ENCODE data around the gene CGNL1. TPM values are rescaled to one million over a fixed set of nuclear protein-coding genes. Genes with fewer than 3 reads are reported as not detected.

CGNL1 gene
- total and polyA plus RNA-seq, 4 donors, result 14.5 to 30.9 (median 19.1) TPM

GRCh38 chr15:57568299-57568698 lies 192.0 kb downstream of the CGNL1 start:
- no peaks in the 10 kb centered on the region for H3K36me3 ChIP-seq (ENCODE audit: control insufficient read depth, insufficient read depth, low read length)
- H3K9me3 ChIP-seq (ENCODE audit: control insufficient read depth, insufficient read depth, low read length), result no peaks in the 10 kb centered on the region
- peak in 1 of 6 donors; percentile 35 for DNase-seq (ENCODE audit: low read depth in 4 of 6, low spot score in 6 of 6)
- no peak overlapping the region for H3K27ac ChIP-seq (ENCODE audit: low read depth, low read length)
- WGBS (ENCODE audit: insufficient coverage), result 71% methylated on average over 1 of the region's 2 CpGs
- H3K4me1 ChIP-seq (ENCODE audit: control insufficient read depth, insufficient read depth, low read length), result no peaks in the 10 kb centered on the region
- H3K27me3 ChIP-seq (ENCODE audit: control insufficient read depth, insufficient read depth, low read length), result no peaks in the 10 kb centered on the region
- H3K4me3 ChIP-seq (ENCODE audit: low read depth, low read length), result no peak overlapping the region

GRCh38 chr15:57570340-57570739 lies 194.0 kb downstream of the CGNL1 start:
- 88% methylated on average over 1 of the region's 2 CpGs for WGBS (ENCODE audit: insufficient coverage)
- DNase-seq (ENCODE audit: low read depth in 4 of 6, low spot score in 6 of 6), result no peak
- Histone ChIP-seq H3K4me3 (ENCODE audit: low read depth, low read length) (no peak overlapping the region), H3K36me3 (ENCODE audit: control insufficient read depth, insufficient read depth, low read length) (no peaks in the 10 kb centered on the region), H3K27ac (ENCODE audit: low read depth, low read length) (no peak overlapping the region), H3K27me3 (ENCODE audit: control insufficient read depth, insufficient read depth, low read length) (no peaks in the 10 kb centered on the region), H3K9me3 (ENCODE audit: control insufficient read depth, insufficient read depth, low read length) (no peaks in the 10 kb centered on the region), H3K4me1 (ENCODE audit: control insufficient read depth, insufficient read depth, low read length) (no peaks in the 10 kb centered on the region)

DNA sequence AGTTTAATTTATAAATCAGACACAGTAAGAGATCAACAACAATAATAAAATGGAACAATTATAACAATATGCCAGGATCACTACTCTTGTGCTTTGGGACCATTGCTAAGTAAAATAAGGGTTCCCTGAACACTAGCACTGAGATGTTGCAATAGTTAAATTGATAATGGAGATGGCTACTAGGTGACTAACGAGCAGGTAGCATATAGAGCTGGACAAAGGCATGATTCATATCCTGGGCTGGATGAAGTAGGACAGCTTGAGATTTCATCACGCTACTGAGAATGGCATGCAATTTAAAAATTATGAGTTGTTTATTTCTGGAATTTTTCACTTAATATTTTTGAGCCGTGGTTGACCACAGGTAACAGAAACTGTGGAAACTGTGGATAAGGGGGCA lies 194.7 kb downstream of the CGNL1 start:
- H3K36me3 ChIP-seq (ENCODE audit: control insufficient read depth, insufficient read depth, low read length), result no peaks in the 10 kb centered on the region
- no peak for DNase-seq (ENCODE audit: low read depth in 4 of 6, low spot score in 6 of 6)
- no peaks in the 10 kb centered on the region for H3K27me3 ChIP-seq (ENCODE audit: control insufficient read depth, insufficient read depth, low read length)
- no peaks in the 10 kb centered on the region for H3K9me3 ChIP-seq (ENCODE audit: control insufficient read depth, insufficient read depth, low read length)
- 58% methylated on average over 2 of the region's 3 CpGs for WGBS (ENCODE audit: insufficient coverage)
- no peaks in the 10 kb centered on the region for H3K4me1 ChIP-seq (ENCODE audit: control insufficient read depth, insufficient read depth, low read length)
- H3K4me3 ChIP-seq (ENCODE audit: low read depth, low read length), result no peak overlapping the region
- no peak overlapping the region for H3K27ac ChIP-seq (ENCODE audit: low read depth, low read length)

- Histone ChIP-seq H3K4me1 (ENCODE audit: control insufficient read depth, insufficient read depth, low read length) (no peaks in the 10 kb centered on the region), H3K27ac (ENCODE audit: low read depth, low read length) (no peak overlapping the region), H3K36me3 (ENCODE audit: control insufficient read depth, insufficient read depth, low read length) (no peaks in the 10 kb centered on the region), H3K9me3 (ENCODE audit: control insufficient read depth, insufficient read depth, low read length) (no peaks in the 10 kb centered on the region), H3K4me3 (ENCODE audit: low read depth, low read length) (no peak overlapping the region), H3K27me3 (ENCODE audit: control insufficient read depth, insufficient read depth, low read length) (no peaks in the 10 kb centered on the region)
- WGBS (ENCODE audit: insufficient coverage), result 95% methylated on average over 2 of the region's 7 CpGs
- DNase-seq (ENCODE audit: low read depth in 4 of 6, low spot score in 6 of 6), result no peak
Observed at GRCh38 chr15:57571725-57572124, 195.4 kb downstream of the CGNL1 start.

DNA sequence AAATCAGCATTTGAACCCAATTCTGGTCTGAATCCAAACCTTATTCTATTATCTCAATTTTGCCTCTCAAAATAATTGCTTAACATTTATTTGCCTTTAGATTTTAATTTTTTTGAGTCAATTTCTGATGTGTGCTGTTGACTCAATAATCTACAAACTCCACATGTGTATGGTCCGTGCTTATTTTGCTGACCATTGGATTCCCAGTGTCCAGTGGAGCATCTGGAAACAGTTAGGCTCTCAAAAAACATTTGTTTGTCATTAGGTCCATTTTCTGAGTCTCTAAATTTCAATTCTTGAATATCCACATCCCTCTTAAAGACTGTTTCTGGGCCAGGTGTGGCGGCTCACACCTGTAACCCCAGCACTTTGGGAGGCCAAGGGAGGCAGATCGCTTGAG lies 196.2 kb downstream of the CGNL1 start:
- 90% methylated on average over 2 of the region's 3 CpGs for WGBS (ENCODE audit: insufficient coverage)
- DNase-seq (ENCODE audit: low read depth in 4 of 6, low spot score in 6 of 6), result no peak

DNA sequence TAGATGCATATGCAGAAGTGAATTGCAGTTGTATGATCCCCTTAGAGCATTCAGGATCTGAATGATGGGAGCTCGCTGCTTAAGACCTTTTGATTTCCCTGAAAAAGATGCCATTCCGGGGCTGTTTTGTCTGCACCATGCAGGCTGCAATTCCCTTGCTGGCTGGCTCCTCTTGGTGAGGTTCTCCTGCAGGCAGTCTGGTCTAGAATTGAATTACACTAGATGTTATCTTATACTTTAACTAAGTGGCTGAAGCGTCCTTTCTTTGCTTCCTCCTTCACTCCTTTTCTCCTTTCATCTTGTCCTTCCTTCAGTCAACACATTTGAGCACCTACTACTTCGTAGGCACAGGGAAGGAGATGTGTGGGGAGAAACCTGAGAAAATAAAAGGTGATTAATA lies 196.8 kb downstream of the CGNL1 start:
- H3K4me1 ChIP-seq (ENCODE audit: control insufficient read depth, insufficient read depth, low read length), result no peaks in the 10 kb centered on the region
- no peaks in the 10 kb centered on the region for H3K36me3 ChIP-seq (ENCODE audit: control insufficient read depth, insufficient read depth, low read length)
- no peak overlapping the region for H3K27ac ChIP-seq (ENCODE audit: low read depth, low read length)
- no peaks in the 10 kb centered on the region for H3K27me3 ChIP-seq (ENCODE audit: control insufficient read depth, insufficient read depth, low read length)
- DNase-seq (ENCODE audit: low read depth in 4 of 6, low spot score in 6 of 6), result no peak
- WGBS (ENCODE audit: insufficient coverage), result 89% methylated on average over 2 of the region's 4 CpGs
- H3K9me3 ChIP-seq (ENCODE audit: control insufficient read depth, insufficient read depth, low read length), result no peaks in the 10 kb centered on the region
- H3K4me3 ChIP-seq (ENCODE audit: low read depth, low read length), result no peak overlapping the region

More for the DNA sequence above, 196.2 kb downstream of the CGNL1 start:
- Histone ChIP-seq H3K27me3 (ENCODE audit: control insufficient read depth, insufficient read depth, low read length) (no peaks in the 10 kb centered on the region), H3K9me3 (ENCODE audit: control insufficient read depth, insufficient read depth, low read length) (no peaks in the 10 kb centered on the region), H3K36me3 (ENCODE audit: control insufficient read depth, insufficient read depth, low read length) (no peaks in the 10 kb centered on the region), H3K4me1 (ENCODE audit: control insufficient read depth, insufficient read depth, low read length) (no peaks in the 10 kb centered on the region), H3K4me3 (ENCODE audit: low read depth, low read length) (no peak overlapping the region), H3K27ac (ENCODE audit: low read depth, low read length) (no peak overlapping the region)

GRCh38 chr15:57575363-57575762 lies 199.1 kb downstream of the CGNL1 start:
- H3K9me3 ChIP-seq (ENCODE audit: control insufficient read depth, insufficient read depth, low read length), result no peaks in the 10 kb centered on the region
- no peaks in the 10 kb centered on the region for H3K36me3 ChIP-seq (ENCODE audit: control insufficient read depth, insufficient read depth, low read length)
- peak in 1 of 6 donors; percentile 70 for DNase-seq (ENCODE audit: low read depth in 4 of 6, low spot score in 6 of 6)
- no peaks in the 10 kb centered on the region for H3K27me3 ChIP-seq (ENCODE audit: control insufficient read depth, insufficient read depth, low read length)
- WGBS (ENCODE audit: insufficient coverage), result 44% methylated on average over 2 of the region's 5 CpGs
- no peak overlapping the region for H3K27ac ChIP-seq (ENCODE audit: low read depth, low read length)
- H3K4me1 ChIP-seq (ENCODE audit: control insufficient read depth, insufficient read depth, low read length), result no peaks in the 10 kb centered on the region
- H3K4me3 ChIP-seq (ENCODE audit: low read depth, low read length), result no peak overlapping the region

DNA sequence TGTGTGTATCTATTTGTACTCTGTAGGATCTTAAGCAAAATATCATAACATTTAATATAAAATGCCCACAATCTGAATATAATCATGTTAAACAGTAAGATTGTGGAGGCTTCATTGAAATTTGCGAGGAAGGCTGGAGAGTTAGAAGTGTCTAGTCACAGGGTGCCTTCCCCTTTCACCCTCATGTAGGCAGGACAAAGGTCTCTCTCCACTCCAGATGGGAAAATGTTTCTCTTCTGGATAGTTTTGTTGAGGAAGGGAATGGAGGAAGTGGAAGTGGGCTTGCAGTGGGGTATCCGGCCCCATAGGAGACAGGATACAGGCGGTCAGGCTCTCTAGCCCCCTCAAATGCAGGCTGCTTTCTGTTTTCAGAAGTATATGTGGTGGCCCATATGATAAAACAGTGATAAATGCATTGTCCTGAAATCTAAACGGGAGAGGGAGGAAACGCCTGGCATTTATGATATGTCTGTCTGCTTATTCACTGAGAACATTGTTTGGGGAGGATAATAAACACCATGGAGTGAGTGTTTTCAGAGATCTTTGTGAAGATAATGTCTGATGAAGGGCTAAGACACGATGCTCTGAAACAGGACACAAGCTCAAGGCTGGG lies 202.1 kb downstream of the CGNL1 start:
- no peak for DNase-seq (ENCODE audit: low read depth in 4 of 6, low spot score in 6 of 6)
- Histone ChIP-seq H3K9me3 (ENCODE audit: control insufficient read depth, insufficient read depth, low read length) (no peaks in the 10 kb centered on the region), H3K27me3 (ENCODE audit: control insufficient read depth, insufficient read depth, low read length) (no peaks in the 10 kb centered on the region), H3K4me3 (ENCODE audit: low read depth, low read length) (no peak overlapping the region), H3K36me3 (ENCODE audit: control insufficient read depth, insufficient read depth, low read length) (no peaks in the 10 kb centered on the region), H3K4me1 (ENCODE audit: control insufficient read depth, insufficient read depth, low read length) (no peaks in the 10 kb centered on the region), H3K27ac (ENCODE audit: low read depth, low read length) (no peak overlapping the region)
- WGBS (ENCODE audit: insufficient coverage), result 85% methylated on average over 3 of the region's 6 CpGs

GRCh38 chr15:57580428-57580827 lies 204.1 kb downstream of the CGNL1 start:
- Histone ChIP-seq H3K9me3 (ENCODE audit: control insufficient read depth, insufficient read depth, low read length) (no peaks in the 10 kb centered on the region), H3K27me3 (ENCODE audit: control insufficient read depth, insufficient read depth, low read length) (no peaks in the 10 kb centered on the region), H3K4me1 (ENCODE audit: control insufficient read depth, insufficient read depth, low read length) (no peaks in the 10 kb centered on the region), H3K36me3 (ENCODE audit: control insufficient read depth, insufficient read depth, low read length) (no peaks in the 10 kb centered on the region), H3K4me3 (ENCODE audit: low read depth, low read length) (no peak overlapping the region), H3K27ac (ENCODE audit: low read depth, low read length) (no peak overlapping the region)
- WGBS (ENCODE audit: insufficient coverage), result 95% methylated on average over 8 of the region's 8 CpGs
- no peak for DNase-seq (ENCODE audit: low read depth in 4 of 6, low spot score in 6 of 6)

- Histone ChIP-seq H3K4me3 (ENCODE audit: low read depth, low read length) (no peak overlapping the region), H3K9me3 (ENCODE audit: control insufficient read depth, insufficient read depth, low read length) (no peaks in the 10 kb centered on the region), H3K27ac (ENCODE audit: low read depth, low read length) (no peak overlapping the region), H3K27me3 (ENCODE audit: control insufficient read depth, insufficient read depth, low read length) (no peaks in the 10 kb centered on the region), H3K4me1 (ENCODE audit: control insufficient read depth, insufficient read depth, low read length) (no peaks in the 10 kb centered on the region), H3K36me3 (ENCODE audit: control insufficient read depth, insufficient read depth, low read length) (no peaks in the 10 kb centered on the region)
- WGBS (ENCODE audit: insufficient coverage), result 95% methylated on average over 2 of the region's 5 CpGs
- no peak for DNase-seq (ENCODE audit: low read depth in 4 of 6, low spot score in 6 of 6)
Observed at GRCh38 chr15:57580866-57581265, 204.6 kb downstream of the CGNL1 start.

Measured in spinal cord (tissue), 10 donors.